Ecto neural progenitor cell (in vitro differentiated cells): ENCODE data around the gene RHOD.

ENCODE experiments used
- DNase-seq: peaks from one replicate; pipeline ENCODE4 v3.0.0-alpha.2; 2018; ENCODE audit warnings: low spot score

The RHOD gene

GRCh38 chr11:67062526-67063373, 6.1 kb downstream of the RHOD start:
- no peak for DNase-seq

GRCh38 chr11:67066333-67066709, 9.7 kb downstream of the RHOD start:
- no peak for DNase-seq

- peak; percentile 88 for DNase-seq
Observed at GRCh38 chr11:67071420-67072284, 15.0 kb downstream of the RHOD start.

GRCh38 chr11:67072295-67072694, 15.6 kb downstream of the RHOD start:
- DNase-seq, result no peak

- no peak for DNase-seq
Observed at GRCh38 chr11:67073908-67074307, 17.3 kb downstream of the RHOD start.

GRCh38 chr11:67076202-67076601, 19.6 kb downstream of the RHOD start:
- DNase-seq, result no peak

- no peak for DNase-seq
Observed at GRCh38 chr11:67079065-67079705, 22.5 kb downstream of the RHOD start.

GRCh38 chr11:67082071-67082791, 25.6 kb downstream of the RHOD start:
- DNase-seq, result no peak

- DNase-seq, result no peak
Observed at GRCh38 chr11:67083786-67084366, 27.2 kb downstream of the RHOD start.

GRCh38 chr11:67085617-67086016, 29.0 kb downstream of the RHOD start:
- DNase-seq, result no peak

GRCh38 chr11:67090717-67091116, 34.1 kb downstream of the RHOD start:
- no peak for DNase-seq

GRCh38 chr11:67095214-67095507, 38.5 kb downstream of the RHOD start:
- no peak for DNase-seq

GRCh38 chr11:67098799-67099429, 42.3 kb downstream of the RHOD start:
- no peak for DNase-seq

- DNase-seq, result no peak
Observed at GRCh38 chr11:67099831-67100324, 43.2 kb downstream of the RHOD start.

- no peak for DNase-seq
Observed at GRCh38 chr11:67102664-67103063, 46.0 kb downstream of the RHOD start.

GRCh38 chr11:67105964-67106363, 49.3 kb downstream of the RHOD start:
- DNase-seq, result no peak

- no peak for DNase-seq
Observed at GRCh38 chr11:67111261-67111660, 54.6 kb downstream of the RHOD start.

GRCh38 chr11:67113231-67113721, 56.6 kb downstream of the RHOD start:
- DNase-seq, result no peak

GRCh38 chr11:67114275-67114896, 57.7 kb downstream of the RHOD start:
- DNase-seq, result no peak

GRCh38 chr11:67116758-67117105, 60.1 kb downstream of the RHOD start:
- DNase-seq, result no peak

GRCh38 chr11:67117176-67117575, 60.5 kb downstream of the RHOD start:
- no peak for DNase-seq
